Keratinocyte (primary cell): Measurements from ENCODE around the gene NLRP14. TPM values are rescaled to one million over a fixed set of nuclear protein-coding genes. Genes with fewer than 3 reads are reported as not detected.

Experiments used
- DNase-seq: peaks from one replicate; pipeline ENCODE4 v3.0.0-alpha.2; 2011; ENCODE audit warnings: low read depth, missing footprints, low spot score
- FAIRE-seq: peaks from 2 replicates; lab custom pipeline; 2011; peaks lifted over from hg19 to GRCh38; lab: Jason Lieb, UNC
- H2AFZ ChIP-seq: 2 replicates; pipeline ENCODE4 v1.6.0; 2012; ENCODE audit warnings: low read length, control low read depth, inconsistent platforms; ENCODE audit not compliant: control insufficient read depth
- H3K27ac ChIP-seq: 2 replicates; pipeline ENCODE4 v1.5.1; 2011; ENCODE audit warnings: low read length; ENCODE audit not compliant: control insufficient read depth, insufficient read depth
- H3K27me3 ChIP-seq: 3 replicates; pipeline ENCODE4 v1.6.0; 2011; ENCODE audit warnings: low read length; ENCODE audit not compliant: control insufficient read depth, insufficient read depth; ENCODE audit errors: extremely low read depth
- H3K36me3 ChIP-seq, 2 experiments: 2 replicates in 1 of 2; 3 replicates in 1 of 2; pipeline ENCODE4 v1.5.1; 2011; ENCODE audit warnings: low read length in 2 of 2, mild to moderate bottlenecking in 1 of 2; ENCODE audit not compliant: control insufficient read depth in 2 of 2, insufficient read depth in 2 of 2; ENCODE audit errors: extremely low read depth in 1 of 2
- H3K4me1 ChIP-seq: 3 replicates; pipeline ENCODE4 v1.5.1; 2011; ENCODE audit warnings: low read length; ENCODE audit not compliant: control insufficient read depth, insufficient read depth; ENCODE audit errors: extremely low read depth
- H3K4me2 ChIP-seq: 3 replicates; pipeline ENCODE4 v1.6.0; 2011; ENCODE audit warnings: low read depth, low read length; ENCODE audit not compliant: control insufficient read depth, insufficient read depth; ENCODE audit errors: extremely low read depth
- H3K4me3 ChIP-seq, 3 experiments: fragments of 200-600 bp in 1 of 3; sonication (generic) in 1 of 3; 2 replicates in 2 of 3; 3 replicates in 1 of 3; pipeline ENCODE4 v1.5.1; 2011 to 2016; ENCODE audit warnings: low read length in 3 of 3, mild to moderate bottlenecking in 3 of 3, control low read depth in 2 of 3, inconsistent platforms in 1 of 3, low read depth in 1 of 3, mixed read lengths in 1 of 3, mixed run types in 1 of 3, moderate library complexity in 1 of 3; ENCODE audit not compliant: control insufficient read depth in 2 of 3, insufficient read depth in 2 of 3; ENCODE audit errors: extremely low read depth in 1 of 3
- H3K79me2 ChIP-seq: 2 replicates; pipeline ENCODE4 v1.6.0; 2012; ENCODE audit warnings: low read length; ENCODE audit not compliant: control insufficient read depth, insufficient read depth
- H3K9ac ChIP-seq: 3 replicates; pipeline ENCODE4 v1.6.0; 2011; ENCODE audit warnings: low read length; ENCODE audit not compliant: control insufficient read depth, insufficient read depth; ENCODE audit errors: extremely low read depth
- H3K9me1 ChIP-seq: 3 replicates; pipeline ENCODE4 v1.6.0; 2011; ENCODE audit warnings: low read length; ENCODE audit not compliant: control insufficient read depth, insufficient read depth; ENCODE audit errors: extremely low read depth
- H3K9me3 ChIP-seq: 2 replicates; pipeline ENCODE4 v1.5.1; 2012; ENCODE audit warnings: low read depth, low read length; ENCODE audit not compliant: control insufficient read depth
- H4K20me1 ChIP-seq: 3 replicates; pipeline ENCODE4 v1.6.0; 2011; ENCODE audit warnings: low read length; ENCODE audit not compliant: control insufficient read depth, insufficient read depth; ENCODE audit errors: extremely low read depth
- EZH2 ChIP-seq: IDR thresholded peaks from one replicate; pipeline ENCODE4 v1.6.1; 2012; ENCODE audit warnings: inconsistent platforms, mild to moderate bottlenecking, low read length, moderate library complexity
- dilution Hi-C: fragments of 300-500 bp; cut with MboI; formaldehyde crosslinking; loops from one replicate; pipeline ENCODE4 v1.7.0; 2020; ENCODE audit warnings: low sequenced_read_pairs; ENCODE audit not compliant: extremely low pct_ligation_motif_present
- polyA plus RNA-seq, 5 experiments: library from polyadenylated mRNA; depleted of rRNA in 3 of 5; stranded (reverse) in 3 of 5; stranded (forward) in 1 of 5; unstranded in 1 of 5; fragments of >200 nt; gene quantifications; 1 replicate in 1 of 5; 2 replicates in 3 of 5; 3 replicates in 1 of 5; pipeline versions ENCODE4 v1.2.1 to v1.2.3, GENCODE V29; 2011 to 2012; ENCODE audit warnings: missing spikeins in 2 of 5, low read depth in 1 of 5, low replicate concordance in 1 of 5
- TF ChIP-seq, protein P1 (sequence below), 3 experiments: IDR thresholded peaks in 1 of 3; conservative IDR thresholded peaks in 1 of 3; optimal IDR thresholded peaks in 1 of 3; 2 replicates in 2 of 3; 3 replicates in 1 of 3; pipeline versions ENCODE3 to v1.5.1; 2011; ENCODE audit warnings: low read length in 3 of 3, mild to moderate bottlenecking in 3 of 3, moderate library complexity in 2 of 3, control low read depth in 1 of 3, inconsistent platforms in 1 of 3; ENCODE audit not compliant: insufficient read depth in 2 of 3; ENCODE audit errors: extremely low read depth in 1 of 3

The NLRP14 gene
- polyA plus RNA-seq, 1 donor (not counting 4 experiments of a cell fraction or from before 2014, with no cell fraction given) = 0.03 TPM

DNA sequence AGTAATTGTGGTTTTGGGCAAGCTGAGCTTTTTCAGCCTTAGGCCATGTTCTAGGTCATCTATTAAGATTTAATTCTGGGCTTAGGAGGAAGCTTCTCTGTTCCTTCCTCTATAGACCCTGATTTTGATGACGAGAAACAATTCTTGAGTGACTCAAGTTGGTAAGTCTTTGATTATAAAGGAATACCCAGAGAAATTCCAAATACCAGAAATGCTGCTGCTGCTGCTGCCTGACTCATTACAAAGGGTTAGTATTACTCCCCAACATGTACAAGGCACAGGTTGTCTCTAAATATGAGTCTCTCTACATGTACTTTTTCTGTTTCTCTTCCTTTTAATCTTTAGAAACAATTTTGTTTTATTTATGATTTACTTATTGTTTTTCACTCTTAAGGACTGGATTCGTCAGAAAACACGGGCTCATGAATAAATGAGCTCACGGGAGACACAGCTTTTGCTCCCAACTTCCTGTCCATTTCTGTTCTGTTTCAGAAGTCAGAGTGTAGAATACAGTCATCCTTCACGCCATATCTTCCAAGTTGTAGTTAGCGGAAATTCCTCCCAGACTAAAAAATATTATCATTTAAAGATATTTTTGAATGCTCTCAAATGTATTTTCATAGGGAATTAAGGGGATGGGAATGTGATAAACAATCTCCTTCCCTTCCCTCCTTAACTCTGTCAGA lies 36.7 kb downstream of the NLRP14 start:
- dilution Hi-C loops = no loop called here
- Histone ChIP-seq H3K4me2 (no peak overlapping the region), H3K9me3 (no peaks in the 10 kb centered on the region), H3K27me3 (no peaks in the 10 kb centered on the region), H4K20me1 (no peaks in the 10 kb centered on the region), H3K9ac (no peak overlapping the region), H3K79me2 (no peaks in the 10 kb centered on the region), H3K4me1 (no peaks in the 10 kb centered on the region), H3K27ac (no peak overlapping the region), H3K36me3 (no peaks in the 10 kb centered on the region), H3K4me3 (no peak overlapping the region), H3K9me1 (no peaks in the 10 kb centered on the region), H2AFZ (no peak overlapping the region)
- no peak for DNase-seq
- FAIRE-seq = no peak
- TF ChIP-seq, protein P1, sequence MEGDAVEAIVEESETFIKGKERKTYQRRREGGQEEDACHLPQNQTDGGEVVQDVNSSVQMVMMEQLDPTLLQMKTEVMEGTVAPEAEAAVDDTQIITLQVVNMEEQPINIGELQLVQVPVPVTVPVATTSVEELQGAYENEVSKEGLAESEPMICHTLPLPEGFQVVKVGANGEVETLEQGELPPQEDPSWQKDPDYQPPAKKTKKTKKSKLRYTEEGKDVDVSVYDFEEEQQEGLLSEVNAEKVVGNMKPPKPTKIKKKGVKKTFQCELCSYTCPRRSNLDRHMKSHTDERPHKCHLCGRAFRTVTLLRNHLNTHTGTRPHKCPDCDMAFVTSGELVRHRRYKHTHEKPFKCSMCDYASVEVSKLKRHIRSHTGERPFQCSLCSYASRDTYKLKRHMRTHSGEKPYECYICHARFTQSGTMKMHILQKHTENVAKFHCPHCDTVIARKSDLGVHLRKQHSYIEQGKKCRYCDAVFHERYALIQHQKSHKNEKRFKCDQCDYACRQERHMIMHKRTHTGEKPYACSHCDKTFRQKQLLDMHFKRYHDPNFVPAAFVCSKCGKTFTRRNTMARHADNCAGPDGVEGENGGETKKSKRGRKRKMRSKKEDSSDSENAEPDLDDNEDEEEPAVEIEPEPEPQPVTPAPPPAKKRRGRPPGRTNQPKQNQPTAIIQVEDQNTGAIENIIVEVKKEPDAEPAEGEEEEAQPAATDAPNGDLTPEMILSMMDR (optimal IDR thresholded peaks at IDR 0.05 in 1 of 3, IDR thresholded peaks at IDR 0.05 in 1 of 3, conservative IDR thresholded peaks at IDR 0.05 in 1 of 3; ENCODE audit: extremely low read depth in 1 of 3, insufficient read depth in 2 of 3, low read length in 3 of 3) = no peak
- TF ChIP-seq EZH2 = no peak

DNA sequence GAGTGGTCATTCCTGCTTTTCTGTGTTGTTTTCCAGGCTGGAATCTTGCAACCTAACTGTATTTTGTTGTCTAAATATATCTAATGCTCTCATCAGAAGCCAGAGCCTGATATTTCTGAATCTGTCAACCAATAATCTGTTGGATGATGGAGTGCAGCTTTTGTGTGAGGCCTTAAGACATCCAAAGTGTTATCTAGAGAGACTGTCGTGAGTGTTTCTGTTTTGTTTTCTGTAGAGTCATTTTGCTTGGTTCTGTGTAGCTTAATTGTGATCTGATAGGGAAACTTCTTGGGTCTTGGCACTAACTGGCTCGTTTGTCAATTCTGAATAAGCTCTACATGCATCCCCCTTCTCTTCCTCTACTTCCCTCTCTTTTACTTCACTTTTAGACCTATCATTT lies 37.4 kb downstream of the NLRP14 start:
- TF ChIP-seq, protein P1 (optimal IDR thresholded peaks at IDR 0.05 in 1 of 3, IDR thresholded peaks at IDR 0.05 in 1 of 3, conservative IDR thresholded peaks at IDR 0.05 in 1 of 3; ENCODE audit: extremely low read depth in 1 of 3, insufficient read depth in 2 of 3, low read length in 3 of 3) = no peak
- TF ChIP-seq EZH2 = no peak
- no peak for DNase-seq
- Histone ChIP-seq H3K4me1 (no peaks in the 10 kb centered on the region), H3K27ac (no peak overlapping the region), H3K4me3 (no peak overlapping the region), H3K9me3 (no peaks in the 10 kb centered on the region), H3K9me1 (no peaks in the 10 kb centered on the region), H4K20me1 (no peaks in the 10 kb centered on the region), H3K79me2 (no peaks in the 10 kb centered on the region), H3K27me3 (no peaks in the 10 kb centered on the region), H3K36me3 (no peaks in the 10 kb centered on the region), H2AFZ (no peak overlapping the region), H3K4me2 (no peak overlapping the region), H3K9ac (no peak overlapping the region)
- no peak for FAIRE-seq
- dilution Hi-C loops = no loop called here
